ENCODE measurements around the gene ZNF595.
"Not testable (repeated sequence)": the region's sequence is repeated elsewhere in the genome, so short reads cannot be mapped to it uniquely, and the experiment has no call there.

ZNF595 gene

GRCh38 chr4:52804-53479 lies at the start of gene ZNF595:
ZNF595 (plus strand) TSS chr4:53321; CDS start chr4:53489, 168 bp downstream.
- not testable (repeated sequence) for FAIRE-seq

- FAIRE-seq = not testable (repeated sequence)
Measured at GRCh38 chr4:9937-10870, 42.9 kb upstream of the ZNF595 start.

- not testable (repeated sequence) for FAIRE-seq
Measured at GRCh38 chr4:11095-11815, 41.9 kb upstream of the ZNF595 start.

GRCh38 chr4:11816-12417 lies 41.2 kb upstream of the ZNF595 start:
- not testable (repeated sequence) for FAIRE-seq

- not testable (repeated sequence) for FAIRE-seq
Measured at GRCh38 chr4:18128-18527, 35.0 kb upstream of the ZNF595 start.

- FAIRE-seq = not testable (repeated sequence)
Measured at GRCh38 chr4:18589-18988, 34.5 kb upstream of the ZNF595 start.

GRCh38 chr4:22882-23281 lies 30.2 kb upstream of the ZNF595 start:
- FAIRE-seq = not testable (repeated sequence)

- not testable (repeated sequence) for FAIRE-seq
Measured at GRCh38 chr4:24359-24758, 28.8 kb upstream of the ZNF595 start.

- not testable (repeated sequence) for FAIRE-seq
Measured at GRCh38 chr4:27501-27900, 25.6 kb upstream of the ZNF595 start.

- not testable (repeated sequence) for FAIRE-seq
Measured at GRCh38 chr4:28767-29542, 24.2 kb upstream of the ZNF595 start.

- FAIRE-seq = not testable (repeated sequence)
Measured at GRCh38 chr4:33314-33713, 19.8 kb upstream of the ZNF595 start.

- not testable (repeated sequence) for FAIRE-seq
Measured at GRCh38 chr4:36559-37415, 16.3 kb upstream of the ZNF595 start.

- not testable (repeated sequence) for FAIRE-seq
Measured at GRCh38 chr4:38202-38601, 14.9 kb upstream of the ZNF595 start.

GRCh38 chr4:43375-43774 lies 9.7 kb upstream of the ZNF595 start:
- not testable (repeated sequence) for FAIRE-seq

- FAIRE-seq = not testable (repeated sequence)
Measured at GRCh38 chr4:51253-51652, 1.9 kb upstream of the ZNF595 start.

GRCh38 chr4:51655-52277 lies 1.4 kb upstream of the ZNF595 start:
- FAIRE-seq = not testable (repeated sequence)

- FAIRE-seq = not testable (repeated sequence)
Measured at GRCh38 chr4:53521-53920, 400 bp downstream of the ZNF595 start.

GRCh38 chr4:64733-65132 lies 11.6 kb downstream of the ZNF595 start:
- not testable (repeated sequence) for FAIRE-seq

GRCh38 chr4:71830-72229 lies 18.7 kb downstream of the ZNF595 start:
- FAIRE-seq = no peak

GRCh38 chr4:85951-86350 lies 32.8 kb downstream of the ZNF595 start:
- FAIRE-seq = no peak

Data from G401.6 (cell line).